Progenitor cell of endocrine pancreas (in vitro differentiated cells): ENCODE results near the gene PLSCR5. TPM values are rescaled to one million over a fixed set of nuclear protein-coding genes. Genes with fewer than 3 reads are reported as not detected.

ENCODE experiments used
- DNase-seq: peaks from one replicate; pipeline ENCODE4 v3.0.0; 2021; ENCODE audit warnings: low spot score; ENCODE audit not compliant: unreplicated experiment
- H3K27ac Mint-ChIP-seq: 2 replicates; pipeline ENCODE4 v1.8.0; 2021; ENCODE audit warnings: mild to moderate bottlenecking, moderate library complexity, mixed read lengths
- H3K27me3 Mint-ChIP-seq: 2 replicates; pipeline ENCODE4 v1.8.0; 2021; ENCODE audit warnings: mixed read lengths
- H3K36me3 Mint-ChIP-seq: 2 replicates; pipeline ENCODE4 v1.8.0; 2022; ENCODE audit warnings: mixed read lengths; ENCODE audit not compliant: insufficient read depth
- H3K4me1 Mint-ChIP-seq: 2 replicates; pipeline ENCODE4 v1.8.0; 2021; ENCODE audit warnings: low read depth, mixed read lengths
- H3K4me3 Mint-ChIP-seq: 2 replicates; pipeline ENCODE4 v1.8.0; 2021; ENCODE audit warnings: low read depth, mild to moderate bottlenecking, moderate library complexity, mixed read lengths
- H3K9me3 Mint-ChIP-seq: 2 replicates; pipeline ENCODE4 v1.8.0; 2021; ENCODE audit warnings: low read depth, mixed read lengths
- long read RNA-seq: library from polyadenylated mRNA; unstranded; transcript quantifications from one replicate; pipeline ENCODE4 v2.0.0, GENCODE V29; 2020
- total RNA-seq: library from RNA; stranded (reverse); gene quantifications from 2 replicates; pipeline ENCODE4 v1.2.1, GENCODE V29; 2021
- TF ChIP-seq, protein P1 (sequence below): fragments of 200-600 bp; sonication (generic); IDR thresholded peaks from one replicate; pipeline ENCODE4 v1.5.0; 2021; ENCODE audit warnings: antibody characterized with exemption, mild to moderate bottlenecking; ENCODE audit not compliant: unreplicated experiment

Gene PLSCR5
- total RNA-seq, result 0.31 TPM in 1 of 2 replicates, not detected in the other
- long read RNA-seq, partial matches to known transcripts, result 0 of 1 reads
- long read RNA-seq, other reads (novel, unspliced or antisense), result 0 of 1 reads

- H3K9me3 Mint-ChIP-seq, result no peaks in the 10 kb centered on the region
- H3K4me3 Mint-ChIP-seq, result no peak within 1 kb of the TSS
- no peaks in the 10 kb centered on the region for H3K27me3 Mint-ChIP-seq
- no peaks in the 10 kb centered on the region for H3K36me3 Mint-ChIP-seq
- no peak for DNase-seq
- H3K4me1 Mint-ChIP-seq, result peaks cover 4% of the 10 kb centered on the region
- H3K27ac Mint-ChIP-seq, result no peak within 1 kb of the TSS
- TF ChIP-seq, protein P1, sequence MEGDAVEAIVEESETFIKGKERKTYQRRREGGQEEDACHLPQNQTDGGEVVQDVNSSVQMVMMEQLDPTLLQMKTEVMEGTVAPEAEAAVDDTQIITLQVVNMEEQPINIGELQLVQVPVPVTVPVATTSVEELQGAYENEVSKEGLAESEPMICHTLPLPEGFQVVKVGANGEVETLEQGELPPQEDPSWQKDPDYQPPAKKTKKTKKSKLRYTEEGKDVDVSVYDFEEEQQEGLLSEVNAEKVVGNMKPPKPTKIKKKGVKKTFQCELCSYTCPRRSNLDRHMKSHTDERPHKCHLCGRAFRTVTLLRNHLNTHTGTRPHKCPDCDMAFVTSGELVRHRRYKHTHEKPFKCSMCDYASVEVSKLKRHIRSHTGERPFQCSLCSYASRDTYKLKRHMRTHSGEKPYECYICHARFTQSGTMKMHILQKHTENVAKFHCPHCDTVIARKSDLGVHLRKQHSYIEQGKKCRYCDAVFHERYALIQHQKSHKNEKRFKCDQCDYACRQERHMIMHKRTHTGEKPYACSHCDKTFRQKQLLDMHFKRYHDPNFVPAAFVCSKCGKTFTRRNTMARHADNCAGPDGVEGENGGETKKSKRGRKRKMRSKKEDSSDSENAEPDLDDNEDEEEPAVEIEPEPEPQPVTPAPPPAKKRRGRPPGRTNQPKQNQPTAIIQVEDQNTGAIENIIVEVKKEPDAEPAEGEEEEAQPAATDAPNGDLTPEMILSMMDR, result no peak
Observed at GRCh38 chr3:146605106-146605505, at the start of gene PLSCR5. Gene PLSCR5 (minus strand): TSS chr3:146605346. CDS start chr3:146605212, 134 bp downstream.

GRCh38 chr3:146653978-146654377 is 48.8 kb upstream of the PLSCR5 start:
- no peak overlapping the region for H3K4me3 Mint-ChIP-seq
- H3K36me3 Mint-ChIP-seq, result no peaks in the 10 kb centered on the region
- no peaks in the 10 kb centered on the region for H3K27me3 Mint-ChIP-seq
- no peak overlapping the region for H3K27ac Mint-ChIP-seq
- H3K4me1 Mint-ChIP-seq, result peaks cover 12% of the 10 kb centered on the region
- H3K9me3 Mint-ChIP-seq, result peaks cover 4% of the 10 kb centered on the region
- no peak for DNase-seq
- TF ChIP-seq, protein P1, result no peak

DNA sequence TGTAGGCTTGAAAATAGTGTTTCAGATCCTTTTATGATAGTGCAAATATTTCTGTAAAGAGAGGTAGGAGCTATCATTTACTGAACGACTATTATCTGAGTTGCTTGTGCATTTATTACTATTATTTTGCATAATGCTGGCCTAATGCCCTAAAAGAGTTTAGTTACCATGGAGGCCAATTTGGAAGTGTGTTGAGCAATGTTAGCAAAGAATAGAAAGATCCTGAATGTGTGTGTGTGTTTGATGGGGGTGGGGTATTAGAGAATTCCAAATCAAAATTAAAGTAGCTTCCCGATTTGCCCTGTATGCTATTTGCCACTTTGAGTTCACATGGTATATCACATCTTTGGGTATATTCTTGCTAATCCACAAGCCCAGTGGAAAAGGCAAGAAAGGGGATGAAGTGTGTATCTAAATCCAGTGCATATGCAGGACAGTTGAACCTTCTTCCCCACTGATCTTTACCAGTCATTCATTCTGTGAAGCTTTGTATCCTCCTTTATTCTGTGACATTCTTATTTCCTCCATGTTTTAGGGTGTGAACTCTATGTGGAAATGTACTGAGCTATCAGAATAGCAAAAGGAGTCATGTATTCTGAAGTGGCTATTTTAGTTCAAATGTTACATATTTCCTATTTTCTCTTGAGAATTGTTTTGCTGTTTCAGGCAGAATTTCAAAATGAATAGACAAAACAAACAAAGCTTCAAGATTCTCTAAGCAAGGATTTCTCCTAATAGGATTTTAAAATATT is 45.7 kb upstream of the PLSCR5 start:
- no peaks in the 10 kb centered on the region for H3K27me3 Mint-ChIP-seq
- peaks cover 12% of the 10 kb centered on the region for H3K4me1 Mint-ChIP-seq
- DNase-seq, result no peak
- H3K27ac Mint-ChIP-seq, result no peak overlapping the region
- no peak overlapping the region for H3K4me3 Mint-ChIP-seq
- no peaks in the 10 kb centered on the region for H3K36me3 Mint-ChIP-seq
- TF ChIP-seq, protein P1, result no peak
- no peaks in the 10 kb centered on the region for H3K9me3 Mint-ChIP-seq

DNA sequence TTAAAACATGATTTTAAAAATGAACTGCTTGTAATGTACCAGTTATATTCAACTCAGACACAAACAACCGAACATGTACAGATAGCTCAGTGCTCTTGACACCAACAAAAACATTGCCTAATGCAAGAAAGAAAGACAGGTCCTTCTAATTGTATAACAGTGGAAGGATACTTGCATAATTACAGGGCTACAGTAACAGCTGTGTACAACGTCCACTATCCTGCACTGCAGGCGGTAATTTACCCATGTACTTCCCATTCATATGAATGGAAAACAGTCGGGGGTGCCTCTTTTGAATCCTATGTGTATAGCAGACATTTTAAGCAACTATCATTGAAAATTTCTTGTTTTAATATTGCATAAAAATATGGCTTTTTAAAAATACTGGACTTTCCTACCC is 41.1 kb upstream of the PLSCR5 start:
- Mint-ChIP-seq H3K9me3 (no peaks in the 10 kb centered on the region), H3K27ac (no peak overlapping the region), H3K4me3 (no peak overlapping the region), H3K4me1 (peaks cover 3% of the 10 kb centered on the region), H3K36me3 (no peaks in the 10 kb centered on the region), H3K27me3 (no peaks in the 10 kb centered on the region)
- TF ChIP-seq, protein P1, result no peak
- DNase-seq, result no peak

DNA sequence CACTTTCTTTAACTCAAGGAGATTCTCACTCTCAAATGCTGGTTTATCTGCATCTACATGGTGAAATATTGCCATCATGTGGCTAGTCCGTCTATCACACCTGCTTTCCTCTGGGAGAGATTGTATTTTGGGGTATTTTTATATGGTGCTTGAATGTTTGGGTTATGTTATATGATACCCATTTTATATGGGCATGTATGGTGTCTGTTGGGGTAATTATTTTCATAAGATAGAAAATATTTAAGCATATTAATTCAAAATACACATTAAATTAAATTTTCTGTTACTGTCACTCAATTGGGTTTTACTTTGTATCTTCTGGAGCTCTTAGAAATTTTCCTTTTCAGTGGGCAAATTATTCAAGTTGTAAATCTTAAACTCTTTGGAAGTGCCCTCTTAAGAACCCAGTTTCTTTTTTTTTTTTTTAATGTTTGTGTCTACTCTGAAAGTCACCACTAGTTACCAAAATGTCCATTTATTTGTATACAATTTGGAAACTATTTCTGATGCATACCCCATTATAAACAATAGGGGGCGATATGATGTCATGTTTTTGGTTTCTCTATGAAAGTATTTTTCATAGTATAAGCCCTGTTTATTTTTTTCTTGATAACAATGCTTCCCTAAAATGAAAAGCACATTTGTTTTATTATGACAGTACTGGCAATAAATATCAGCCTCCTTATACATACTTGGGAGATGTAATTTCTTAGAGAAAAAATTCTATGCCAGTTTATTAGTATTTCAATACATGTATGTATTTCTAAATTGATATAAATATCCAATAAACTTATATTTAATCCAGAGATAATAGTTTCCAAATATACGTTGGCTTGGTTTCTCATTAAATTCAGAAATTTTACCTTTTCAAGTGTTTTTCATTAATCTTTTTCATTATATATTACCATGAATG is 36.1 kb upstream of the PLSCR5 start:
- peaks cover 17% of the 10 kb centered on the region for H3K4me1 Mint-ChIP-seq
- no peak overlapping the region for H3K27ac Mint-ChIP-seq
- H3K9me3 Mint-ChIP-seq, result no peaks in the 10 kb centered on the region
- H3K36me3 Mint-ChIP-seq, result no peaks in the 10 kb centered on the region
- H3K4me3 Mint-ChIP-seq, result no peak overlapping the region
- TF ChIP-seq, protein P1, result peak; percentile 68
- DNase-seq, result no peak
- H3K27me3 Mint-ChIP-seq, result no peaks in the 10 kb centered on the region
